Nephron progenitor cell (in vitro differentiated cells): Measurements from ENCODE around the gene TXNIP.

ENCODE experiments used
- DNase-seq: peaks from one replicate; pipeline ENCODE4 v3.0.0; 2021
- H3K27ac Mint-ChIP-seq: 2 replicates; pipeline ENCODE4 v1.8.0; 2021; ENCODE audit warnings: mild to moderate bottlenecking, moderate library complexity, mixed read lengths
- H3K27me3 Mint-ChIP-seq: 2 replicates; pipeline ENCODE4 v1.8.0; 2021; ENCODE audit warnings: mild to moderate bottlenecking, low read depth, mixed read lengths; ENCODE audit not compliant: poor library complexity
- H3K36me3 Mint-ChIP-seq: 2 replicates; pipeline ENCODE4 v1.8.0; 2021; ENCODE audit warnings: low read depth, mixed read lengths
- H3K4me1 Mint-ChIP-seq: 2 replicates; pipeline ENCODE4 v1.8.0; 2021; ENCODE audit warnings: mixed read lengths
- H3K4me3 Mint-ChIP-seq: 2 replicates; pipeline ENCODE4 v1.8.0; 2021; ENCODE audit warnings: mild to moderate bottlenecking, moderate library complexity, mixed read lengths
- H3K9me3 Mint-ChIP-seq: 2 replicates; pipeline ENCODE4 v1.8.0; 2021; ENCODE audit warnings: mild to moderate bottlenecking, moderate library complexity, mixed read lengths
- CTCF ChIP-seq: fragments of 200-600 bp; sonication (generic); IDR thresholded peaks from 2 replicates; pipeline ENCODE4 v1.5.0; 2021; ENCODE audit warnings: antibody characterized with exemption

The TXNIP gene

GRCh38 chr1:145963265-145964019 is 32.9 kb downstream of the TXNIP start:
- TF ChIP-seq CTCF: no peak
- Mint-ChIP-seq H3K36me3 (peaks cover 11% of the 10 kb centered on the region), H3K9me3 (peaks cover 18% of the 10 kb centered on the region), H3K27me3 (peaks cover 58% of the 10 kb centered on the region), H3K4me3 (peak overlapping the region; percentile 90), H3K27ac (no peak overlapping the region), H3K4me1 (peaks cover 58% of the 10 kb centered on the region)
- no peak for DNase-seq

GRCh38 chr1:145962157-145963102 is 33.9 kb downstream of the TXNIP start:
- Mint-ChIP-seq H3K4me1 (peaks cover 64% of the 10 kb centered on the region), H3K27me3 (peaks cover 61% of the 10 kb centered on the region)
- no peak for TF ChIP-seq CTCF

GRCh38 chr1:145961425-145962156 is 34.8 kb downstream of the TXNIP start:
- Mint-ChIP-seq H3K27ac (no peak overlapping the region), H3K9me3 (no peaks in the 10 kb centered on the region), H3K36me3 (no peaks in the 10 kb centered on the region), H3K4me1 (peaks cover 71% of the 10 kb centered on the region), H3K27me3 (peaks cover 61% of the 10 kb centered on the region), H3K4me3 (peak overlapping the region; percentile 94)
- DNase-seq: peak; percentile 39
- TF ChIP-seq CTCF: no peak

More at GRCh38 chr1:145962157-145963102, 33.9 kb downstream of the TXNIP start:
- Mint-ChIP-seq H3K9me3 (peaks cover 8% of the 10 kb centered on the region), H3K27ac (no peak overlapping the region), H3K4me3 (peak overlapping the region; percentile 94), H3K36me3 (peaks cover 3% of the 10 kb centered on the region)
- peak; percentile 28 for DNase-seq

- H3K9me3 Mint-ChIP-seq: no peaks in the 10 kb centered on the region
- peaks cover 77% of the 10 kb centered on the region for H3K4me1 Mint-ChIP-seq
- TF ChIP-seq CTCF: no peak
- H3K36me3 Mint-ChIP-seq: no peaks in the 10 kb centered on the region
- DNase-seq: peak; percentile 19
- no peak overlapping the region for H3K27ac Mint-ChIP-seq
- H3K4me3 Mint-ChIP-seq: peak overlapping the region; percentile 94
- H3K27me3 Mint-ChIP-seq: peaks cover 61% of the 10 kb centered on the region
Observed at GRCh38 chr1:145961109-145961424, 35.3 kb downstream of the TXNIP start.

GRCh38 chr1:145960468-145961108 is 35.8 kb downstream of the TXNIP start:
- peak; percentile 3 for TF ChIP-seq CTCF
- Mint-ChIP-seq H3K36me3 (no peaks in the 10 kb centered on the region), H3K27ac (peak overlapping the region; percentile 93), H3K4me1 (peaks cover 81% of the 10 kb centered on the region), H3K27me3 (peaks cover 59% of the 10 kb centered on the region), H3K9me3 (no peaks in the 10 kb centered on the region), H3K4me3 (peak overlapping the region; percentile 94)
- peak; percentile 89 for DNase-seq
